Neural cell (in vitro differentiated cells): ENCODE data around the gene SPRN. TPM values are rescaled to one million over a fixed set of nuclear protein-coding genes. Genes with fewer than 3 reads are reported as not detected.

Source experiments
- H2AFZ ChIP-seq: fragments of 200-600, 300-800 bp; sonication (generic), shearing (Covaris generic); 2 replicates; pipeline ENCODE4 v1.6.0; 2014; ENCODE audit warnings: low read depth, mild to moderate bottlenecking, antibody characterized with exemption, low read length, moderate library complexity
- H3F3A ChIP-seq: fragments of 200-600 bp; shearing (Covaris generic); 2 replicates; pipeline ENCODE4 v1.6.1; 2016; ENCODE audit warnings: mild to moderate bottlenecking, moderate library complexity, mixed read lengths, antibody characterized with exemption, low read length; ENCODE audit not compliant: insufficient read depth, poor library complexity, severe bottlenecking
- H3K27ac ChIP-seq: fragments of 200-600, 300-800 bp; sonication (generic), shearing (Covaris generic); 2 replicates; pipeline ENCODE4 v1.5.1; 2014; ENCODE audit warnings: mild to moderate bottlenecking, low read length, moderate library complexity
- H3K27me3 ChIP-seq: fragments of 300-800, 200-600 bp; sonication (generic), shearing (Covaris generic); 2 replicates; pipeline ENCODE4 v1.6.0; 2014; ENCODE audit warnings: mild to moderate bottlenecking, low read depth, low read length, moderate library complexity; ENCODE audit not compliant: insufficient read depth
- H3K36me3 ChIP-seq: fragments of 300-800, 200-600 bp; sonication (generic), shearing (Covaris generic); 2 replicates; pipeline ENCODE4 v1.5.1; 2014; ENCODE audit warnings: mild to moderate bottlenecking, antibody characterized with exemption, low read length, moderate library complexity; ENCODE audit not compliant: insufficient read depth
- H3K4me2 ChIP-seq: fragments of 300-800, 200-600 bp; sonication (generic), shearing (Covaris generic); 2 replicates; pipeline ENCODE4 v1.6.0; 2014; ENCODE audit warnings: mild to moderate bottlenecking, low read length
- H3K4me3 ChIP-seq: fragments of 300-800, 200-600 bp; sonication (generic), shearing (Covaris generic); 2 replicates; pipeline ENCODE4 v1.5.1; 2014; ENCODE audit warnings: mild to moderate bottlenecking, low read length, moderate library complexity
- H3K79me2 ChIP-seq: fragments of 200-600 bp; shearing (Covaris generic); replicated peaks from 2 replicates; pipeline ENCODE4 v1.6.0; 2014; ENCODE audit warnings: mild to moderate bottlenecking, low read length, moderate library complexity; ENCODE audit not compliant: insufficient read depth
- H3K9ac ChIP-seq: fragments of 300-800, 200-600 bp; sonication (generic), shearing (Covaris generic); 2 replicates; pipeline ENCODE4 v1.6.1; 2016; ENCODE audit warnings: mild to moderate bottlenecking, low read length, mixed read lengths
- H3K9me2 ChIP-seq: fragments of 200-600 bp; shearing (Covaris generic); 2 replicates; pipeline ENCODE4 v1.6.1; 2016; ENCODE audit warnings: mild to moderate bottlenecking, low read length, mixed read lengths; ENCODE audit not compliant: insufficient read depth
- H3K9me3 ChIP-seq: fragments of 200-600, 300-800 bp; sonication (generic), shearing (Covaris generic); 2 replicates; pipeline ENCODE4 v1.6.1; 2016; ENCODE audit warnings: mild to moderate bottlenecking, mixed run types, low read length, moderate library complexity, mixed read lengths
- H4K20me1 ChIP-seq: fragments of 200-600 bp; shearing (Covaris generic); 2 replicates; pipeline ENCODE4 v1.6.1; 2016; ENCODE audit warnings: mild to moderate bottlenecking, mixed run types; ENCODE audit not compliant: insufficient read depth
- EP300 ChIP-seq: fragments of 450-650 bp; conservative IDR thresholded peaks from 2 replicates; pipeline ENCODE4 v1.6.1; 2014; ENCODE audit warnings: antibody characterized with exemption, mild to moderate bottlenecking, moderate library complexity; ENCODE audit not compliant: poor library complexity, severe bottlenecking
- EZH2 ChIP-seq: fragments of 200-600, 300-800 bp; shearing (Covaris generic), sonication (generic); IDR thresholded peaks from 2 replicates; pipeline ENCODE4 v1.6.1; 2014; ENCODE audit warnings: antibody characterized with exemption, low read length, borderline replicate concordance, mild to moderate bottlenecking; ENCODE audit not compliant: insufficient read depth, poor library complexity, severe bottlenecking
- MXI1 ChIP-seq: fragments of 450-650 bp; conservative IDR thresholded peaks from 2 replicates; pipeline ENCODE4 v1.6.1; 2014; ENCODE audit warnings: antibody characterized with exemption, mild to moderate bottlenecking; ENCODE audit not compliant: poor library complexity, severe bottlenecking
- POLR2AphosphoS5 ChIP-seq: IDR thresholded peaks from 2 replicates; pipeline ENCODE4 v1.6.1; 2012
- RAD21 ChIP-seq: fragments of 450-650 bp; conservative IDR thresholded peaks from 2 replicates; pipeline ENCODE4 v1.6.1; 2014; ENCODE audit warnings: antibody characterized with exemption, mild to moderate bottlenecking, moderate library complexity
- SMC3 ChIP-seq: fragments of 450-650 bp; conservative IDR thresholded peaks from 2 replicates; pipeline ENCODE4 v1.6.1; 2014; ENCODE audit warnings: antibody characterized with exemption, mild to moderate bottlenecking, moderate library complexity; ENCODE audit not compliant: poor library complexity
- TAF1 ChIP-seq: IDR thresholded peaks from 2 replicates; pipeline ENCODE4 v1.6.1; 2012; ENCODE audit warnings: low read depth
- polyA plus RNA-seq: library from polyadenylated mRNA; depleted of rRNA; stranded (reverse); fragments of >200 nt; gene quantifications from 2 replicates; pipeline ENCODE4 v1.2.3, GENCODE V29; 2014
- TF ChIP-seq, protein P1 (sequence below): fragments of 450-650 bp; IDR thresholded peaks from 2 replicates; pipeline ENCODE4 v1.5.1; 2014; ENCODE audit warnings: antibody characterized with exemption, mild to moderate bottlenecking, moderate library complexity; ENCODE audit not compliant: poor library complexity, severe bottlenecking
- TF ChIP-seq, protein P2 (sequence below): IDR thresholded peaks from 2 replicates; pipeline ENCODE4 v1.6.1; 2012; ENCODE audit warnings: borderline replicate concordance

Gene SPRN
- polyA plus RNA-seq, 1 donor from 2014 or later: 1.1 TPM

- peaks cover 30% of the 10 kb centered on the region for H3K79me2 ChIP-seq
- no peaks in the 10 kb centered on the region for H4K20me1 ChIP-seq
- H3K27me3 ChIP-seq: no peaks in the 10 kb centered on the region
- no peaks in the 10 kb centered on the region for H3K9me2 ChIP-seq
- H3K9me3 ChIP-seq: no peaks in the 10 kb centered on the region
- no peak for TF ChIP-seq TAF1
- no peak for TF ChIP-seq RAD21
- no peak for TF ChIP-seq EP300
- no peak for TF ChIP-seq EZH2
- TF ChIP-seq MXI1: no peak
- no peak for TF ChIP-seq POLR2AphosphoS5
- TF ChIP-seq SMC3: no peak
- TF ChIP-seq, protein P1, sequence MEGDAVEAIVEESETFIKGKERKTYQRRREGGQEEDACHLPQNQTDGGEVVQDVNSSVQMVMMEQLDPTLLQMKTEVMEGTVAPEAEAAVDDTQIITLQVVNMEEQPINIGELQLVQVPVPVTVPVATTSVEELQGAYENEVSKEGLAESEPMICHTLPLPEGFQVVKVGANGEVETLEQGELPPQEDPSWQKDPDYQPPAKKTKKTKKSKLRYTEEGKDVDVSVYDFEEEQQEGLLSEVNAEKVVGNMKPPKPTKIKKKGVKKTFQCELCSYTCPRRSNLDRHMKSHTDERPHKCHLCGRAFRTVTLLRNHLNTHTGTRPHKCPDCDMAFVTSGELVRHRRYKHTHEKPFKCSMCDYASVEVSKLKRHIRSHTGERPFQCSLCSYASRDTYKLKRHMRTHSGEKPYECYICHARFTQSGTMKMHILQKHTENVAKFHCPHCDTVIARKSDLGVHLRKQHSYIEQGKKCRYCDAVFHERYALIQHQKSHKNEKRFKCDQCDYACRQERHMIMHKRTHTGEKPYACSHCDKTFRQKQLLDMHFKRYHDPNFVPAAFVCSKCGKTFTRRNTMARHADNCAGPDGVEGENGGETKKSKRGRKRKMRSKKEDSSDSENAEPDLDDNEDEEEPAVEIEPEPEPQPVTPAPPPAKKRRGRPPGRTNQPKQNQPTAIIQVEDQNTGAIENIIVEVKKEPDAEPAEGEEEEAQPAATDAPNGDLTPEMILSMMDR: no peak
- TF ChIP-seq, protein P2, sequence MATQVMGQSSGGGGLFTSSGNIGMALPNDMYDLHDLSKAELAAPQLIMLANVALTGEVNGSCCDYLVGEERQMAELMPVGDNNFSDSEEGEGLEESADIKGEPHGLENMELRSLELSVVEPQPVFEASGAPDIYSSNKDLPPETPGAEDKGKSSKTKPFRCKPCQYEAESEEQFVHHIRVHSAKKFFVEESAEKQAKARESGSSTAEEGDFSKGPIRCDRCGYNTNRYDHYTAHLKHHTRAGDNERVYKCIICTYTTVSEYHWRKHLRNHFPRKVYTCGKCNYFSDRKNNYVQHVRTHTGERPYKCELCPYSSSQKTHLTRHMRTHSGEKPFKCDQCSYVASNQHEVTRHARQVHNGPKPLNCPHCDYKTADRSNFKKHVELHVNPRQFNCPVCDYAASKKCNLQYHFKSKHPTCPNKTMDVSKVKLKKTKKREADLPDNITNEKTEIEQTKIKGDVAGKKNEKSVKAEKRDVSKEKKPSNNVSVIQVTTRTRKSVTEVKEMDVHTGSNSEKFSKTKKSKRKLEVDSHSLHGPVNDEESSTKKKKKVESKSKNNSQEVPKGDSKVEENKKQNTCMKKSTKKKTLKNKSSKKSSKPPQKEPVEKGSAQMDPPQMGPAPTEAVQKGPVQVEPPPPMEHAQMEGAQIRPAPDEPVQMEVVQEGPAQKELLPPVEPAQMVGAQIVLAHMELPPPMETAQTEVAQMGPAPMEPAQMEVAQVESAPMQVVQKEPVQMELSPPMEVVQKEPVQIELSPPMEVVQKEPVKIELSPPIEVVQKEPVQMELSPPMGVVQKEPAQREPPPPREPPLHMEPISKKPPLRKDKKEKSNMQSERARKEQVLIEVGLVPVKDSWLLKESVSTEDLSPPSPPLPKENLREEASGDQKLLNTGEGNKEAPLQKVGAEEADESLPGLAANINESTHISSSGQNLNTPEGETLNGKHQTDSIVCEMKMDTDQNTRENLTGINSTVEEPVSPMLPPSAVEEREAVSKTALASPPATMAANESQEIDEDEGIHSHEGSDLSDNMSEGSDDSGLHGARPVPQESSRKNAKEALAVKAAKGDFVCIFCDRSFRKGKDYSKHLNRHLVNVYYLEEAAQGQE: no peak
- no peak overlapping the region for H3K27ac ChIP-seq
- H3K9ac ChIP-seq: no peak overlapping the region
- no peak overlapping the region for H3K4me3 ChIP-seq
- H3K36me3 ChIP-seq: peaks cover 15% of the 10 kb centered on the region
- no peaks in the 10 kb centered on the region for H3F3A ChIP-seq
- H2AFZ ChIP-seq: no peak overlapping the region
- H3K4me2 ChIP-seq: no peak overlapping the region
Measured at GRCh38 chr10:133405844-133406527, 18.4 kb downstream of the SPRN start.

- Histone ChIP-seq H3K9ac (no peak overlapping the region), H3K36me3 (peaks cover 8% of the 10 kb centered on the region), H3K27me3 (no peaks in the 10 kb centered on the region), H4K20me1 (no peaks in the 10 kb centered on the region), H2AFZ (no peak overlapping the region), H3K9me2 (no peaks in the 10 kb centered on the region), H3K4me2 (no peak overlapping the region), H3K27ac (no peak overlapping the region), H3K79me2 (peaks cover 25% of the 10 kb centered on the region), H3K4me3 (no peak overlapping the region), H3F3A (no peaks in the 10 kb centered on the region), H3K9me3 (no peaks in the 10 kb centered on the region)
- TF ChIP-seq, protein P1: no peak
- TF ChIP-seq RAD21 (no peak), TAF1 (no peak), EZH2 (no peak), EP300 (no peak), POLR2AphosphoS5 (no peak), SMC3 (no peak), MXI1 (no peak)
- TF ChIP-seq, protein P2: no peak
Measured at GRCh38 chr10:133405272-133405671, 19.2 kb downstream of the SPRN start.
